GM12873 (cell line): ENCODE measurements around the gene MAVS.

ENCODE experiments used
- CTCF ChIP-seq: IDR thresholded peaks from 2 replicates; pipeline ENCODE4 v1.5.1; 2012; ENCODE audit warnings: low read depth, mild to moderate bottlenecking, moderate library complexity, low read length, control low read depth; ENCODE audit not compliant: insufficient read depth; ENCODE audit errors: missing control alignments

MAVS gene

GRCh38 chr20:3894796-3895195, 48.2 kb downstream of the MAVS start:
- TF ChIP-seq CTCF: no peak

- TF ChIP-seq CTCF: no peak
Measured at GRCh38 chr20:3896302-3896701, 49.7 kb downstream of the MAVS start.

- TF ChIP-seq CTCF: no peak
Measured at GRCh38 chr20:3896853-3897583, 50.4 kb downstream of the MAVS start.

GRCh38 chr20:3898639-3899038, 52.0 kb downstream of the MAVS start:
- TF ChIP-seq CTCF: no peak

GRCh38 chr20:3900187-3900604, 53.6 kb downstream of the MAVS start:
- TF ChIP-seq CTCF: no peak

GRCh38 chr20:3901028-3901705, 54.5 kb downstream of the MAVS start:
- TF ChIP-seq CTCF: no peak

- no peak for TF ChIP-seq CTCF
Measured at GRCh38 chr20:3901706-3902440, 55.2 kb downstream of the MAVS start.
